GM12873 (cell line): Measurements from ENCODE around the gene NOPCHAP1.

Experiments used
- CTCF ChIP-seq: IDR thresholded peaks from 2 replicates; pipeline ENCODE4 v1.5.1; 2012; ENCODE audit warnings: low read depth, mild to moderate bottlenecking, moderate library complexity, low read length, control low read depth; ENCODE audit not compliant: insufficient read depth; ENCODE audit errors: missing control alignments

NOPCHAP1 gene

GRCh38 chr12:105014603-105015002 is 28.5 kb downstream of the NOPCHAP1 start:
- TF ChIP-seq CTCF = no peak

- no peak for TF ChIP-seq CTCF
Measured at GRCh38 chr12:105015543-105015942, 29.4 kb downstream of the NOPCHAP1 start.

GRCh38 chr12:105018012-105018411 is 31.9 kb downstream of the NOPCHAP1 start:
- TF ChIP-seq CTCF = no peak

GRCh38 chr12:105018776-105019175 is 32.7 kb downstream of the NOPCHAP1 start:
- no peak for TF ChIP-seq CTCF

- TF ChIP-seq CTCF = no peak
Measured at GRCh38 chr12:105020241-105020962, 34.3 kb downstream of the NOPCHAP1 start.

GRCh38 chr12:105024928-105025327 is 38.8 kb downstream of the NOPCHAP1 start:
- no peak for TF ChIP-seq CTCF

- no peak for TF ChIP-seq CTCF
Measured at GRCh38 chr12:105025890-105026289, 39.8 kb downstream of the NOPCHAP1 start.
